CD4-positive, alpha-beta T cell treated with Interleukin-21 for 1 hour (primary cell): ENCODE measurements around the gene ZP4.
"Not testable (repeated sequence)": the region's sequence is repeated elsewhere in the genome, so short reads cannot be mapped to it uniquely, and the experiment has no call there.

ENCODE experiments used
- DNase-seq: peaks from one replicate; pipeline ENCODE4 v3.0.0-alpha.2; 2020

The ZP4 gene

DNA sequence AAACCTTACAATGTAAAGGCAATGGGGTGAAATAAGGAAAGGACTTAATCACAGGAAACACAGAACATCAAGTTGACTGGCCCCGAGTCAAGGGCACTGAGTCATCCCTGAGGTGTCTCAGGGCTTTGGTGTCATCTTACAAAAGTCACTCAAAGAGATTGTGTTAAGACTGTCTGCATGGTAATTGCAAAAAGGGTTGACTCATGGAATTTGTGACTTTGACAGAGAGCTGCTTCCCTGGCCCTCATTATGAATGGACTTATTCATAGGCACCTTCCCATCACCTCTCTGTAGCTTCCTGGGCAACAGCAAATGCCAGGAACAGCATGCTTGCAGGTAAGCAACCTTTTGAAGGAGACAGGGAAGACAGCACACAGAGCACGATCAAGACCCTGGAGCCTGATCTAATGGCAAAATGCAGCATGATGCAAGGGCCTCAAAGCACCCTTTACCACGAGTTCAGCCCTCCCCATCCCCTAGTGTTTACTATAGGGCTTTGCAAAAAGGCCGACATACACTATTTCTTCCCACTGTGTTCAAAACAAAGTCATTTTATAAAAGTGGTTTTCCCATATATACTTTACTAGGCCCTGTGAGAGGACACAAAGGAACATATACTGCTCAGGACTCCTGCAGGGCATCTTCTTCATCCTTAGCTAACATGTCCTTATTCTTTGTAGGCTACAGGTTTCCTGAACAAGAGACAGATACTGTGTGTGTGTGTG, 17.1 kb downstream of the ZP4 start:
- no peak for DNase-seq

DNA sequence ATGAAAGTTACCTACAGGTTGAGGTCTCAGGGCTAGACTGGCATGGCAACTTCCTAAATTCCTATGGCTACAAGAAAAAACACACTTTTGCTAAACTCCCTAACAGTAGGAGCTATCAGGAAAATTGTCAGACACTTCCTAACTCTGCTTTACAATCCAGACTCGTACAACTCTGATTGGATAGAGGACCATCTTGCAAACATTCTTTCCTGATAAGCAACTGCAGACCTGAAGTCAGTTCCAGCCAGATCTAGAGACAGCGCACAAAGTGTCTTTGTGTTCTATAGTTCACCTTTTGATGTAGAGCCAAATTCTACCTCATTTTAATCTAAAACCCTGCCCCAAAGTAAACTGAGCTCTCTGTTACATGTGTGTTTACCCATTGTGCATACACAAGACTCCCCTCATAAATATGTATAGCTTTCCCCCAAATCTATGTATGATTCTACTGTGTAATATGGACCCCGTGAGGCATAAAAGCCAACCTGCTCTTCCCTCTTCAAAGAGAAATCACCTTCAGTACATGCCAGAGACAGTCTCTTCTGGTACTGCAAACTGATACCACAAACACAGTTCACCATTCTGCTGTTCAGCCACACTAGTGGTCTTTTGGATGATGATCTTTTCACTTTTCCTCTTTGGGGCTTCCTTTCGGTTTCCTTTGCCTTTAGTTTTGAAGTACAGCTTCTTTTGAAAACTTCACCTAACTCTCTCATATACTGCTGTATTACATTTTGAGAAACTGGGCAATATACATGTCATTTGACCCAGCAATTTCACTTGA, 21.7 kb downstream of the ZP4 start:
- DNase-seq = no peak

DNA sequence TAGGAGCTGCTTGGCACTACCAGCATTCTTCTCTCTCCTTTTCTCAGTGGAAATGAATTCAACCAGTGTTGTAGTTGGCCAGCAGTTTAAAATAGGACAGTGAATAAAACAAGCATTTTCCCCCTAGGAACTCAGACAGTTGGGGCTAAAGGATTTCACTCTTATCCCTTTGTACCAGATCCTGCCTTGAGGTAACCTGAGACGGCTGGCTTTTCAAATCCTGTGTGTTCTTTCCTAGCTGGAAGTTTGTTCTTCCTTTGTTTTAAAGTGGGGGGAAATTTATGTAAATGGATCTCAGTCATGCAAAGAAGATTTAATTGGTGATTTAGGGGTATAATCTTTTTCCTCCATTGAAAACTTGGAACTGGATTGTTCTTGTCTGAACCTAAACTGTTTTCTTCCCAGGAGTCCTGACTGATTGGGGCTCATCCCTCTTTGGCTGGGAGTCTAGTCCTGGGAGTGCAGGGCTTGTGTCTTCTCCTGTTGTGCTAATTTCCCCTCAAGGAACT, 23.3 kb downstream of the ZP4 start:
- no peak for DNase-seq

DNA sequence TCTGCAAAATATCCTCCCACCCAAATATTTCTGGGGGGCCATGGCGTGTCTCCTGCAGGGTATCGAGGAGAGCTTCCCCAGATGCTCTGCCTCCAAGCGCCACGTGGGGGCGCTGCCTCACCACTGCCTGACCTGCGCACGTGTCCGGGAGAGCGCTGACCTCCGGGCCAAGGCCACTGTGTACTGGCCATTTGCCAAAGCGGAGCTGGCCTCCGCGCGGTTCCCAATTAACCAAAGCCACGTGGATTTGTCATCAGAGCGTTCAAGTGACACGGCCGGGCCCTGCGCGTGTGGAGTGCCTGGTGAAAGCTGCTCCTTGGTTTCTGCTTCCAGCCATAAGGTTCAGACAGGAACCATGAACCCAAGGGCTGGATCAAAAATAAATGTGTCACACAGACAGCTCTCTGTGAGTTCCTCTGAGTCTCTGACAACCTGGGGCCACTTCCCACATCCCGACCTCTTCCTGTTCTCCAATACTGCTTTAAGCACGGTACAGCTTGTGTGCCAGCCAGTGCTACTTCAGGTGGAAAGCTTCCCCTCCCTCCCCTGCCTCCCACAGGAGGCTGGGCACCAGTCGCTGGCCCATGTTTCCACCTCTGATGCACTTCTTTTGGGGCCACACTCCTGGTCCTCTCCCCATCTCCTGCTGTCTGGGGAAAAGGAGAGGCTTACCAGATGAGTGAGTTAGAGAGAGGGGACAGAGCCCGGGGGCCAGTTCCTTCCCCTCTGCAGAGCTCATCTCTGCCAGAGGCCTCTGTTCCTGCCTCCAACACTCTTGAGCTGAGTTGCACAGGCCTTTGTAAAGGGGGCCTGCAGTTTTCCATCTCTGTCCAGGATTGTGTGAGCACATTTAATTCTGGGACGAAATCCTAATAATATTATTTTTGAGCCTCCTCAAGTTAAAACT, 26.1 kb downstream of the ZP4 start:
- DNase-seq = no peak

DNA sequence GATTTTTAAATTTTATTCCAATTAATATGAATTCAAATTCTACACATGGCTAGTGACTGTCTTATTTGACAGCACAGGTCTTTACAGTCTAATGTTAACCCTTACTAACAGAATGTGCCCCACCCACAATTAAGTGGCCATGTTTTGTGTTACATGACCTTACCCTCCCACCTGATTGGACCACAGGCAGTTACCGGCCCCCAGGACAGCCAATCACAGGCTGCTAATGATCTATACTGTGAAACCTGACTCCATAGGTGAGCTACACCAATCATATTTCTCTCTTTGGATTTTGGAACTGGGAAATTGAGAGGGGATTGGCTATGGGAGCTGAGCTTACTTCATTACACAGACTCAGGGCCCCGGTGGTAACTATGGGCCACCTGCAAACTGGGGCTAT, 27.5 kb downstream of the ZP4 start:
- DNase-seq = no peak

DNA sequence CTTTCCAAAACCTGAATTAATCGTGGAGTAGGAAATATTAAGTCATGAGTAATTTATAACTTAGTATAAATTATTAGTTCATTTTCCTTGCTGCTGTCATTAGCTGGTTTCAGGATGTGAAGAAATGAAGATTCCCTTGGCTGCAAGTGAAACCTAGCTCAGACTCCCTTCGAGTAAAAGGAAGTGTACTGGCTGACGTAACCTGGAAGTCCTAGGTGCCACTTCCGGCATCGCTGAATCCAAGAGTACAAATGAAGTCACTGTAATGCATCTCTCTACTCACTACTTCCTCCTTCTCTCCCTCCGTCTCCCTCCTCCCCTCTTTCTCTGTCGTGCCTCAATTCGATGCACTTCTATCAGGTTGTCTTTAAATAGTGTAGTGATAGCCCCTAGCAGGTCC, 28.8 kb downstream of the ZP4 start:
- DNase-seq = no peak

DNA sequence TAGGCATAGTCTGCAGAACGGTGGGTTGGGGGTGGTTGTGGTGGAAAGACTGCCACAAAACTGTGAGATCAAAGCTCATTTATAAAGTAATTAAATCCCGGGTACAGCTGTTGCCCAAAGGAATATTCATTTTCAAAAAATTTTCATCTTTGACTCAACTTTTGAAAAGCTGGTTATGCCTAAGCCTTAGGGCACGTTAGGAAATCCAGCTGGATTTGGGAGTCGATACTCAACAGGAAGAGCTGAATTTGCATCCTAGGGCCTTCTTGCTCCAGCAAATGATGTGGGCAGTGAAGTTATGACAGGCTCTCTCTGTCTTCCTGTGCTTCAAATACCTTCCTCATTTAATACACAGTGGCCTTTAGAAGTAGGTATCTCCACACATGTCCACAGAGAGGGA, 31.7 kb downstream of the ZP4 start:
- no peak for DNase-seq

DNA sequence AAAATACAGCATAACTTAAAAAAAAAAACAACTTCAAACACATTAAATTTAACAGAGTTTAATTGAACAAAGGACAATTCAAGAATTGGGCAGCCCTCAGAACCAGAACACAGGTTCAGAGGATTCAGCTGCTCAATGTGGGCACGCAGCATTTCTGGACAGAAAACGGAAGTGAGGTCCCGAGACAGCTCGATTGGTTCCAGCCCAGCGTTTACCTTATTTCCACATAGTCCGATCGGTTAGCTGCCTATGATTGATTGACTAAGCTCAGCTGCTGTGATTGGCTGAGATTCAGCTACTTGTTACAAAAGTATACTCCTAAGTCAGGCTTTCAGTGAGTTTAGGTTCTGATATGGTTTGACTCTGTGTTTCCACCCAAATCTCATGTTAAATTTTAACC, 33.3 kb downstream of the ZP4 start:
- DNase-seq = no peak

DNA sequence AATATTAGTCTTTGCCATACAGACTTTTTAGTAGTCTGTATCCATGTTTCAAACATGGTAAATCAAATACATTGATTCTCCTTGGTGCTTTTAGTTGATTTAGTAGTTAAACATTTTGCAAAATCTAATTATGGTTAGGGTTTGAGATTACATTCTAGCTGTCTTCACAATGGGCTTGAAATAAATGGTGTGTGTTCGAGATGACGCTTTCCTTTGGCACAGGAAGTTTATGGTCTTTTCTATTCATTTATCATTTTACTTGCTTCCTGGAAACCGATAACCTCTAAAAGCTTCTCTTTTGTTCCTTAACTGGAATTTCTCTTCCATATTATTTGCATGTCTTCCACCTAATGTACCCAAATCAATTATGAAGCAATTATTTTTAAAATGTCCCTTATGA, 38.4 kb downstream of the ZP4 start:
- no peak for DNase-seq

DNA sequence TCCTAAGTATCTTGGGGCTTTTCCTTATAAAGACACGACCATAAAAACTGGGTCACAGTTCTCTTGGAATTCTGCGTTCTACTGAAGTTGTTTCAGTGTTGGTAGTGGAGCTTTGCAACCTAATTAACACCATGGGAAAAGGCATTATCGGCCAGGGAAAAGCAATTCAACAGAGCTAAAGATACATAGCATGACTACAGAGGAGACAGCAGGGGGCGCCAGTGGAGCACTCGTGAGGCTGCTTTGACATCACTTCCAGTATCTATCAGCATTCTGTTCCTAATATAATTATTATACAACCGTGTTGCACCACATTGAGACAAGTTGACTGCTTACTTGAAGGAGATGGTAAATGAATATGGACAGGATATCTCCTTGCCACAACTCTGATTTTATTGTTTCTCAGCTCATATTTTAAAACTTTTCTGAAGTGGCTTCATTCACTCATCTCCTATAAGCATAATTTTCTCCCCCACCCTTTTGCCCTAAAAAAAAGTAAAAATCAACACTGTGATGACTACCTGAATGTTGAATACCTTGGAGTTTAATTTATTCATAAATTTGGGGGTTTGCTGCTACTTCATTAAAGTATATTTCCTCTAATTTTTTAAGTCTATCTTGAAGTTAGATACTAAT, 39.4 kb downstream of the ZP4 start:
- no peak for DNase-seq

DNA sequence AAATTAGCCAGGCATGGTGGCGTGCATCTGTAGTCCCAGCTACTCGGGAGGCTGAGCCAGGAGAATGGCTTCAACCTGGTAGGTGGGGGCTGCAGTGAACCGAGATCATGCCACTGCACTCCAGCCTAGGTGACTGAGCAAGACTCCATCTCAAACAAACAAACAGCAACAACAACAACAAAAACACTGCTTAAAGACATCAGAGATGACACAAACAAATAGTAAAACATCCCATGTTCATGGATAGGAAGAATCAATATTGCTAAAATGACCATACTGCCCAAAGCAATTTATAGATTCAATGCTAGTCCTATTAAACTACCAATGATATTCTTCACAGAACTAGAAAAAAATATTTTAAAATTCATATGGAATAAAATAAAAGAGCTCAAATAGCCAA, 47.2 kb downstream of the ZP4 start:
- not testable (repeated sequence) for DNase-seq

DNA sequence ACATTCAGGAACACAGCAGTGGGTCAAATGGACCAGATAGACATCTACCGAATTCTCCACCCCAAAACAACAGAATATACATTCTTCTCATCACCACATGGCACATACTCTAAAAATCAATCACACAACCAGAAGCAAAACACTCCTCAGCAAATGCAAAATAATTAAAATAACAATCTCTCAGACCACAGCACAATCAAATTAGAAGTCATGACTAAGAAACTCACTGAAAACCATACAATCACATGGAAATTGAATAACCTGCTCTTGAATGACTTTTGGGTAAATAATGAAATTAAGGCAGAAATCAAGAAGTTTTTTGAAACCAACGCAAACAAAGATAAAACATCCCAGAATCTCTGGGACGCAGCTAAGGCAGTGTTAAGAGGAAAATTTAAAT, 49.2 kb downstream of the ZP4 start:
- DNase-seq = no peak

DNA sequence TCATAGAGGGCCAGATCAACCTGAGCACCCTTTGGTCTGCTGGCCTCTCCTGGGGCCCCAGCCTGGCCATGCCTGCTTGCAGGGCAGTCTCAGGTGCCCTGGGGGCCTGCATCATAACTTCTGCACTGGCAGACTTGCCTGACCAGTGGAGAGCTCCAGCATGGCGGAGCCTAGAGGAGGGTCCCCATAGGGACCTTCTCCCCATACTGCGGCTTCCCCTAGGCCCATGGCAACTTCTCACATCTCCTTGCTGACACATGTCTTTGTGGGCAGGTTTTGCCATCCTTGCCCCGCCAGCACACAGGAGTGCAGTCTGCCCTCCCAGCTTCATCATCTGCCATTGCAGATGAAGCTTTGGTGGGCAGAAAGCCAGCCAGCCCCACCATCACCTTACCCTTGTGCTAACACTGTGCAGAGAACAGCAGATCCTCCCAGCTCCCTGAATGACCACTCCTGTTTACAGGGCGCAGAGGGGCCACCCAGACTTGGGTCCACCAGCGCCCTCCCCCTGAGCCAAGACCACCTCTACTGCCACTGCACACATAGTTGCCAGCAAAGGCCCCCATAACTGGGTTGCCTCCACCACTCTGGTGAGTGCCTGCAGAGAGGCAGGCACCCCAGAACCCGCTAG, 51.7 kb downstream of the ZP4 start:
- no peak for DNase-seq

DNA sequence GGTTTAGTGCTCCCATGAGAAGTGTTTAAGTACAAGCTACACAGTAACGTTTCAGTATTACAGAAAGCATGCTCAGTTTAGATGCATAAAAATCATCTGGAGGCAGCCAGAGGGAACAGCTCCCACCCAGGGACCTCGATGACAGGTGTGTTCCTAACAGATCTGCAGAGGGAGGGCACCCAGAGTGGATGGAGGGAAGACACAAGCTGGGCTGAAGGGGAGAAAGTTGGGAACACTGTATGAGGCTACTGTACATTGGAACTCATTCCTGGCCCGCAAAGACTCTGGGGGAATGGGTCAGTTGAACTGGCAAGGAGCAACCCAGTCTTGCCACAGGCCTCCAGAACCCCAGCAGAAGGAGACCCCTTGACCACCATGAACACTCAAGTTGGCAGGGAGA, 52.4 kb downstream of the ZP4 start:
- DNase-seq = no peak

DNA sequence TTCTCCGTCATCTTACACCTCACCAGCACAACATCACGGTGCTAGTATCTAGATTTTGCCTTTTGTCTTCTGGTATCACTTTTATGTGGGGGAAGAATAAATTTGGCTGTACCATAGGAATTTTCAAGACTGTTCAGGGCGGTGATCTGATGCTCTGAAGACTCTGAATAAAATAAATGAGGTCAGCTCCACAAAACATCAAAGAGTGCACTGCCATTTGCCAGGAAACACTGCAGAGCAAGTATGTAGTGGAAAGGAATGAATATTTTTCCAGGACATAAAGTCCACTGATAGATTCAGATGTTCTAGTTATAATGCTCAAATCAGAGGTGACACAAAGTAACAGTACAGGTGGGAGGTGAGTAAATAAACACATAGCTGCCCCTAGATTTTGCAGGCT, 56.3 kb downstream of the ZP4 start:
- DNase-seq = no peak

DNA sequence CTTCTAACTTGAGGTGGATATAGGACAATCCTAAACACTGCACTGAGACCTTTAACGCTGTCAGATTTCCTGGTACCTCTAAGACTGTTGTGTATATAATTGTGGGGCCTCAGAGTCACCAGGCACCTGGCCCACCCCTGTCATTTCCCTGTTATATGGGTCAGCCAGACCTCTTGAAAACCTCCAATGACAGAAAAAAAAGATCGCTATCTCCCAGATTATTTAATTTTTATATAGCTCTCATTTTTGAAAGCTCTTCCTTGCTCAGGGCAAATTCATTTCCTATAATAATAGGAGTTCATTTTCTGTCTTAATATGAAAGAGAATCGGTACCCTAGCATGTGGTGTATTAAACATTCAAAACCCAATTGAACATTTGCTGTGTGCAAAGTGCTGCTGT, 56.7 kb downstream of the ZP4 start:
- DNase-seq = no peak

DNA sequence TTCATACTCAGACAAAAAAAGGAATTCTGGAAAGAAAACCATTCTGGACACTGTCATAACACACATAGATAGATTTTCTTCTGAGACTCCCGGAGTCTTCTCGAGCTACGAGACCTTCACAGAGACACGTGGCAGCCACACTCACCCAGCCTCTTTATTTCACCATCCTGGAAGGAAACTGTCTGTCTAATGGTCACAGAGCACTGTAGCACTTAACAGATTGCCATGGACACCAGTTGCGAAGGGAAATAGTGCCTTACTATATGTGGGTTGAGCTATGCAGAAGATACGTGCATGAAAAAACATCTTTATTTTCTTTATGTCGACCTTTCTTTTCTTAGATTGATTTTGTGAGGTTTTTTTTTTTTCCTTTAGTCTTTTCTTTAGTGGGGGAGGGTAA, 57.9 kb downstream of the ZP4 start:
- DNase-seq = no peak
